GM12864 (cell line): Measurements from ENCODE around the gene METTL13.
A peak's percentile ranks its signal among the peaks of the same experiment; 100 is the strongest.

Source experiments
- DNase-seq: peaks from one replicate; pipeline ENCODE4 v3.0.0-alpha.2; 2011; ENCODE audit warnings: low read depth
- H3K4me3 ChIP-seq: 2 replicates; pipeline ENCODE4 v1.5.1; 2011; ENCODE audit warnings: mild to moderate bottlenecking, low read depth, low read length, control low read depth
- CTCF ChIP-seq: IDR thresholded peaks from 2 replicates; pipeline ENCODE4 v1.5.1; 2011; ENCODE audit warnings: low read depth, mild to moderate bottlenecking, moderate library complexity, low read length, control low read depth, inconsistent platforms; ENCODE audit errors: missing control alignments

The METTL13 gene

GRCh38 chr1:171763764-171764163 lies 17.7 kb upstream of the METTL13 start:
- H3K4me3 ChIP-seq: no peak overlapping the region
- no peak for DNase-seq
- no peak for TF ChIP-seq CTCF

GRCh38 chr1:171769171-171769570 lies 12.3 kb upstream of the METTL13 start:
- H3K4me3 ChIP-seq: no peak overlapping the region
- TF ChIP-seq CTCF: no peak
- no peak for DNase-seq

- H3K4me3 ChIP-seq: no peak overlapping the region
- no peak for TF ChIP-seq CTCF
- no peak for DNase-seq
These were observed 11.7 kb upstream of the METTL13 start for GRCh38 chr1:171769754-171770153.

- TF ChIP-seq CTCF: no peak
- H3K4me3 ChIP-seq: no peak overlapping the region
- DNase-seq: no peak
These were observed 9.1 kb upstream of the METTL13 start for GRCh38 chr1:171772312-171772711.

- H3K4me3 ChIP-seq: peak overlapping the region; percentile 46
- DNase-seq: no peak
- TF ChIP-seq CTCF: no peak
These were observed 781 bp upstream of the METTL13 start for GRCh38 chr1:171780583-171781175.

- TF ChIP-seq CTCF: no peak
- DNase-seq: no peak
- no peak overlapping the region for H3K4me3 ChIP-seq
These were observed 2.5 kb downstream of the METTL13 start for GRCh38 chr1:171783816-171784530.

- peak; percentile 42 for DNase-seq
- no peak overlapping the region; the same call in 1 of the 2 replicates for H3K4me3 ChIP-seq
- TF ChIP-seq CTCF: no peak
These were observed 3.3 kb downstream of the METTL13 start for GRCh38 chr1:171784784-171785183.
